B cell (primary cell): ENCODE measurements around the gene ARHGEF19. TPM values are rescaled to one million over a fixed set of nuclear protein-coding genes. Genes with fewer than 3 reads are reported as not detected.

Experiments used
- ATAC-seq: fragments of 200-7000 bp; cut with Tn5 transposase; one replicate; pipeline ENCODE4 v1.10.0; 2021; ENCODE audit warnings: low read depth, mild to moderate bottlenecking, moderate number of reproducible peaks, moderate library complexity
- CTCF ChIA-PET: fragments of 350-600 bp; sonication (Branson Sonifier 250); formaldehyde crosslinking; loops from one replicate; lab custom pipeline; 2021; ENCODE audit warnings: antibody characterized with exemption, inconsistent platforms; lab: Charles Lee
- POLR2A ChIA-PET: fragments of 350-600 bp; sonication (Branson Sonifier 250); formaldehyde crosslinking; loops from one replicate; lab custom pipeline; 2021; ENCODE audit warnings: antibody characterized with exemption; lab: Charles Lee
- DNase-seq: peaks from one replicate; pipeline ENCODE4 v3.0.0; 2013
- H2AFZ ChIP-seq: 2 replicates; pipeline ENCODE4 v1.6.1; 2012; ENCODE audit warnings: mild to moderate bottlenecking, low read depth, low read length; ENCODE audit not compliant: insufficient read depth, poor library complexity, severe bottlenecking
- H3K27ac ChIP-seq, 2 donors: 1 replicate in 1 of 2; 2 replicates in 1 of 2; pipeline ENCODE4 v1.5.1; 2012 to 2013; ENCODE audit warnings: low read length in 2 of 2, mild to moderate bottlenecking in 2 of 2, moderate library complexity in 1 of 2
- H3K27me3 ChIP-seq, 4 experiments: fragments of 200-600 bp in 1 of 4; sonication (generic) in 1 of 4; replicated peaks in 1 of 4; 1 replicate in 2 of 4; 2 replicates in 2 of 4; pipeline versions ENCODE4 v1.6.1 to v1.7.0; 2013 to 2016; ENCODE audit warnings: low read length in 3 of 4, mild to moderate bottlenecking in 2 of 4, mixed read lengths in 1 of 4, moderate library complexity in 1 of 4; ENCODE audit not compliant: insufficient read depth in 4 of 4, control insufficient read depth in 3 of 4; ENCODE audit errors: control extremely low read depth in 1 of 4
- H3K36me3 ChIP-seq, 2 experiments: replicated peaks in 1 of 2; 1 replicate in 1 of 2; 2 replicates in 1 of 2; pipeline versions ENCODE4 v1.6.1 to v1.7.1; 2013; ENCODE audit warnings: low read length in 1 of 2; ENCODE audit not compliant: insufficient read depth in 2 of 2, control insufficient read depth in 1 of 2; ENCODE audit errors: control extremely low read depth in 1 of 2, extremely low read depth in 1 of 2
- H3K4me1 ChIP-seq, 2 donors: fragments of 200-600 bp in 1 of 2; sonication (generic) in 1 of 2; 1 replicate in 1 of 2; 2 replicates in 1 of 2; pipeline versions ENCODE4 v1.5.1 to v1.6.1; 2013 to 2017; ENCODE audit warnings: low read length in 2 of 2; ENCODE audit not compliant: control insufficient read depth in 2 of 2, insufficient read depth in 2 of 2
- H3K4me2 ChIP-seq: replicated peaks from 2 replicates; pipeline ENCODE3; 2012; ENCODE audit warnings: mild to moderate bottlenecking, low read depth, low read length; ENCODE audit not compliant: poor library complexity, severe bottlenecking
- H3K4me3 ChIP-seq, 5 experiments: fragments of 200-600 bp in 1 of 5; sonication (generic) in 1 of 5; 1 replicate in 3 of 5; 2 replicates in 2 of 5; pipeline versions ENCODE4 v1.5.1 to v1.7.0; 2011 to 2016; ENCODE audit warnings: low read length in 4 of 5, mild to moderate bottlenecking in 4 of 5, low read depth in 2 of 5, control low read depth in 1 of 5, moderate library complexity in 1 of 5; ENCODE audit not compliant: insufficient read depth in 1 of 5; ENCODE audit errors: control extremely low read depth in 1 of 5, extremely low read depth in 1 of 5
- H3K79me2 ChIP-seq: fragments of 200-600 bp; sonication (generic); one replicate; pipeline ENCODE4 v1.6.0; 2016; ENCODE audit warnings: low read length; ENCODE audit not compliant: control insufficient read depth, insufficient read depth
- H3K9ac ChIP-seq: fragments of 200-600 bp; sonication (generic); 2 replicates; pipeline ENCODE4 v1.6.1; 2017; ENCODE audit warnings: mild to moderate bottlenecking, low read length, moderate library complexity
- H3K9me3 ChIP-seq, 3 donors: one replicate each; pipeline versions ENCODE4 v1.6.1 to v1.7.1; 2013; ENCODE audit warnings: low read length in 2 of 3; ENCODE audit not compliant: control insufficient read depth in 2 of 3, insufficient read depth in 1 of 3; ENCODE audit errors: control extremely low read depth in 1 of 3
- H4K20me1 ChIP-seq: 2 replicates; pipeline ENCODE4 v1.6.0; 2012; ENCODE audit warnings: mild to moderate bottlenecking, low read length; ENCODE audit not compliant: insufficient read depth, control insufficient read depth, poor library complexity, severe bottlenecking
- H3K27ac Mint-ChIP-seq: one replicate; pipeline ENCODE4 v1.8.0; 2021; ENCODE audit warnings: mixed read lengths
- H3K27me3 Mint-ChIP-seq: one replicate; pipeline ENCODE4 v1.8.0; 2021; ENCODE audit warnings: mixed read lengths
- H3K4me1 Mint-ChIP-seq: one replicate; pipeline ENCODE4 v1.8.0; 2021; ENCODE audit warnings: mixed read lengths
- H3K4me3 Mint-ChIP-seq: one replicate; pipeline ENCODE4 v1.8.0; 2021; ENCODE audit warnings: mixed read lengths
- H3K9me3 Mint-ChIP-seq: one replicate; pipeline ENCODE4 v1.8.0; 2022; ENCODE audit warnings: mixed read lengths; ENCODE audit not compliant: insufficient read depth
- EZH2 ChIP-seq: IDR thresholded peaks from 2 replicates; pipeline ENCODE4 v1.6.1; 2012; ENCODE audit warnings: borderline replicate concordance, low read depth, mild to moderate bottlenecking, moderate library complexity, low read length; ENCODE audit not compliant: insufficient read depth, poor library complexity, severe bottlenecking
- WGBS: methylation state at CpG from one replicate; pipeline ENCODE4 v1.1.5; 2013; ENCODE audit warnings: missing lambda C conversion rate; ENCODE audit not compliant: insufficient coverage; 5-methylcytosine and 5-hydroxymethylcytosine counted together
- intact Hi-C: fragments of 100-400 bp; cut with micrococcal nuclease; formaldehyde crosslinking; loops from one replicate; pipeline ENCODE4 v1.10.0; 2022
- polyA plus RNA-seq: library from polyadenylated mRNA; depleted of rRNA; stranded (reverse); fragments of >200 nt; gene quantifications from 2 replicates; pipeline ENCODE4 v1.2.3, GENCODE V29; 2012
- total RNA-seq, 2 donors: library from RNA; stranded (reverse); fragments of 120-200 nt in 1 of 2; gene quantifications; 1 replicate in 1 of 2; 2 replicates in 1 of 2; pipeline versions ENCODE4 v1.2.3 to v1.2.4, GENCODE V29; 2013 to 2022
- TF ChIP-seq, protein P1 (sequence below): fragments of 200-600 bp; IDR thresholded peaks from one replicate; pipeline ENCODE4 v1.8.0; 2022; ENCODE audit warnings: antibody characterized with exemption, mild to moderate bottlenecking

Gene ARHGEF19
- total and polyA plus RNA-seq, 2 donors (not counting 1 experiment from before 2014, with no cell fraction given), result 13.9 to 20.9 TPM

DNA sequence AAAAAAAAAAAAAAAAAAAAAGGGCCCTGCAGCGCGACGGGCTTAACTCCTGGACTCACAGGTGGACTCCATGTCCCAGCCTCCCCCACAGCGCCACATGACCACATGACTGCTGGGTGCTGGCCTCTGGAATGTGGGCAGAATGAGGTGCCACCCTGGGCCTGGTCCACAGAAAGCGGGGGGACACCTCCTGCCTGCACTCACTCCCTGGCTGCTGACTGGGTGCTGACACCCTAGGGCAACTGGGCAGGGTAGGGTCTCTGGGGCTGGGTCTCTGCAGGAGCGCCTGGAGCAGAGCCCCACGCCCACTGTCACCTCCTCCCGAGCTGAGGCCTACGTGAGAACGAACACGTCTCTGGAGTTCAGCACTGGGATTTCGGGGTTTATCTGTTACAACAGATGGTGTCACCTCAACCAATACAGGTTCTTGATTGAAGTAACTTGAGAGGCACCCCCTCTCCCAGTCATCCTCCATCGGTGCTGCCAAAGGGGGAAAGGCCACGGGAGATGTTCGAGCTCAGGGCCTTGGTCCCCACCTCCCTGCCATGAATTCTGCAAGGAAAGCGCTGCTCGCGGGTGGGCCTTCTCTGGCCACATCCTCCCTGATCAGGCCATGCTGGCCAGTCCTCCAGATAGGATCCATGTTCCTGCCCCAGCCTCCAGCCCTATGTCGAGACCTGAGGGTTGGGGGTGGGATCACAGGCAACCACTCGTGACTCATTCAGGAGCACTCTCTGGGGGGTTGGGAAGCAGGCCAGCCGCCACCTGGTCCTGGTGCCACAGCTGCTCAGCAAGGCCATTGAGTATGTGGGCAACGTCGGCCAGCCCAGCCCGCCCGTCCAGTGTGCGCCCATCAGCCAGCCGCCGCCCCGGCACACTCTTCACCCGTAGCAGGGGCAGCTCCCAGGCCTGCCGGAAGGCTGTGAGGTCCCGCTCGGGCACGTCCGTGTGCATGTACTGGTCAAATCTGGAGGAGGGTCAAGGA is 19.2 kb upstream of the ARHGEF19 start:
- intact Hi-C loops, result loop anchor here (10.0 kb wide), 1 partner anchor 707 kb away; the partner anchor contains the start of genes CASP9 and DNAJC16

More for the DNA sequence above, 19.2 kb upstream of the ARHGEF19 start:
- peaks cover 17% of the 10 kb centered on the region for H3K4me1 Mint-ChIP-seq
- no peaks in the 10 kb centered on the region for H3K79me2 ChIP-seq
- H3K4me1 ChIP-seq, result peaks cover 22 to 27% of the 10 kb centered on the region in 2 donors
- no peaks in the 10 kb centered on the region for H4K20me1 ChIP-seq
- H3K4me2 ChIP-seq, result no peak overlapping the region
- H3K4me3 ChIP-seq, result no peak overlapping the region
- H3K27me3 Mint-ChIP-seq, result peaks cover 15% of the 10 kb centered on the region
- no peak overlapping the region for H3K4me3 Mint-ChIP-seq
- 95% methylated on average over 33 of the region's 35 CpGs for WGBS
- H3K27ac Mint-ChIP-seq, result no peak overlapping the region
- TF ChIP-seq, protein P1, sequence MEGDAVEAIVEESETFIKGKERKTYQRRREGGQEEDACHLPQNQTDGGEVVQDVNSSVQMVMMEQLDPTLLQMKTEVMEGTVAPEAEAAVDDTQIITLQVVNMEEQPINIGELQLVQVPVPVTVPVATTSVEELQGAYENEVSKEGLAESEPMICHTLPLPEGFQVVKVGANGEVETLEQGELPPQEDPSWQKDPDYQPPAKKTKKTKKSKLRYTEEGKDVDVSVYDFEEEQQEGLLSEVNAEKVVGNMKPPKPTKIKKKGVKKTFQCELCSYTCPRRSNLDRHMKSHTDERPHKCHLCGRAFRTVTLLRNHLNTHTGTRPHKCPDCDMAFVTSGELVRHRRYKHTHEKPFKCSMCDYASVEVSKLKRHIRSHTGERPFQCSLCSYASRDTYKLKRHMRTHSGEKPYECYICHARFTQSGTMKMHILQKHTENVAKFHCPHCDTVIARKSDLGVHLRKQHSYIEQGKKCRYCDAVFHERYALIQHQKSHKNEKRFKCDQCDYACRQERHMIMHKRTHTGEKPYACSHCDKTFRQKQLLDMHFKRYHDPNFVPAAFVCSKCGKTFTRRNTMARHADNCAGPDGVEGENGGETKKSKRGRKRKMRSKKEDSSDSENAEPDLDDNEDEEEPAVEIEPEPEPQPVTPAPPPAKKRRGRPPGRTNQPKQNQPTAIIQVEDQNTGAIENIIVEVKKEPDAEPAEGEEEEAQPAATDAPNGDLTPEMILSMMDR, result no peak
- no peak for TF ChIP-seq EZH2
- H3K9ac ChIP-seq, result no peak overlapping the region
- CTCF ChIA-PET, result no interaction called here
- H3K27me3 ChIP-seq, result peaks cover 0 to 31% (median 14%) of the 10 kb centered on the region in 4 experiments
- H2AFZ ChIP-seq, result no peak overlapping the region
- H3K27ac ChIP-seq, result no peak overlapping the region
- H3K9me3 Mint-ChIP-seq, result no peaks in the 10 kb centered on the region
- ATAC-seq (no peak), DNase-seq (no peak)
- peaks cover 0 to 15% (median 0%) of the 10 kb centered on the region in 3 donors for H3K9me3 ChIP-seq
- H3K36me3 ChIP-seq, result peaks cover 0 to 13% of the 10 kb centered on the region in 2 experiments
- POLR2A ChIA-PET, result no interaction called here
